Mesenchymal stem cell (in vitro differentiated cells and primary cell): ENCODE measurements around the gene RAMP1. TPM values are rescaled to one million over a fixed set of nuclear protein-coding genes. Genes with fewer than 3 reads are reported as not detected.

Experiments
- small RNA-seq: library from polyadenylated mRNA; stranded (forward); fragments of <200 nt; extraction: miRNeasy Mini kit (QIAGEN cat#:217004); gene quantifications from one replicate; pipeline ENCODE3, GENCODE V24; 2013; ENCODE audit warnings: low read depth

RAMP1 gene

Small RNA genes within 50 kb of the gene (small RNA-seq; reads per million reads assigned to genes)
- gene RF00157: not detected
